ENCODE data around the gene STX3.
"Not testable (repeated sequence)": the region's sequence is repeated elsewhere in the genome, so short reads cannot be mapped to it uniquely, and the experiment has no call there.

STX3 gene

DNA sequence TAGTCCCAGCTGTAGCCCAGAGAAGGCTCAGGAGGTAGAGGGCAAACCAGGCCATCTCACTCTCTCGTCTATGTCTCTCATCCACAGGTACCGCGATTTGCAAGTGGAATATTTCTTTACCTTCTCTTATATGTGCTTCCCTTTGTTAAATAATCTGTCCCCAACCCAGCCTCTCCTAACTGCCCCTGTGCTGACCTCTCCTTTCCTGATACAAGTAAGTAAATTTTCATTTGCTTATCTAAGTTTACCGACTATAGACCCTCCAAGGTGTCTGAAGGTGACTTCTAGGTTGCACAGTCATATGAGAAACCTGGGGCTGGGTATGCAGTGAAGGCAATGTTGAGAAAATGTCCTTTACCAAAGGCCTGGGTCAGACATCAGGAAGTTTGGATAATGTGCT lies 90.2 kb downstream of the STX3 start, which contains the start of gene CBLIF:
TSS of gene CBLIF (minus strand) at position 101 of the 400 bp plus-strand sequence. CDS start at position 55, 46 bp downstream.
- no peak for DNase-seq

DNA sequence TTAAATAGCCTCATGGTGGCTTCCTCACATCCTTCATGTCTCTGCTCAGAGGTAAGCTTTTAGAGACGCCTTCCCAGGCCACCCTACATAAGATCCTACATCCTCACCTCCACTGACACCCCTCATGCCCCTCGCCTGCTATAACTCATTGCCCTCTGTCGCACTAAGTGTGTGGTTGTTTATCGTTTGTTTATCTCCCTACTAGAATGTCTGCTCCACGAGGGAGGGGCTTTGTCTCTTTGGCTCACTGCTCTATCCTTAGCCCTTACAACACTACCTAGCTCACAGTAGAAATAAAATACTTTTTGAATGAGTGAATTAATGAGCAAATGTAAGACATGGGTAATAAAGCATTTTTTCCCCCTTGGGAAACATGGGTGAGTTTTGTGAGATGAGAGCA lies 91.4 kb downstream of the STX3 start:
- no peak for DNase-seq

DNA sequence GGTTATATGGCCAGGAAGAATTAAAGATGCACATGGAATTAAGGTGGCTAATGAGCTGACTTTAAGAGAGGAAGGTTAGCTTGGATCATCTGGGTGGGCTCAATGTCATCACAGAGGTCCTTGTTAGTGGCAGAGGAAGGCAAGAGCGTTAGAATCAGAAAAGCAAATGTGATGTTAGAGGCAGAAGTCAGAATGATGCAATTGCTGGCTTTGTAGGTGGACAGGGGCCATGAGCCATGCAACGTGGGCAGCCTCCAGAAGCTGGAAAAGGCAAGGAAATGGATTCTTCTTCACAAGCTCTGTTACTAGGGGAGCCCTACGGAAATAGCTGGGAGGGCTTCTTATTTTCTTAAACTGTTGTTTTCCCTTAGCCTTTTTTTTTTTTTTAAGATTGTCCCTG lies 92.5 kb downstream of the STX3 start:
- DNase-seq, result no peak

GRCh38 chr11:59848439-59848838 lies 93.3 kb downstream of the STX3 start:
- not testable (repeated sequence) for DNase-seq

DNA sequence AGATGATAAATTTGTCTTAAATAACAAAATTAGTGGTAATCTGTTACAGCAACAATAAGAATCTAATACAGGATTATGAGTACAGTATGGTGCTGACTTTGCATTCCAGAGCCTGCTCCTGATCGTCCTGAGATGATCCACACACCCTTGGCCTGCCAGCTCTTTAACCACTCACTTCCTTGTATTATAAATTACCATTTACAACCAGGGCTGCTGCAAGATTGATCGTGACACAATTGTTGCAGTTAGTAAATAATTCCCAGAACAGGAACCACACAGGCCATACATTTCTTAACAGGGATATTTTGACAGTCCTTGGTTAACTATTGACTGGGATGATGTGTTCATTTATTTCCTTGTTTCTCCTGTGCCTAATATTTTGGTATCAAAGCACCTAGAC lies 94.0 kb downstream of the STX3 start:
- no peak for DNase-seq

DNA sequence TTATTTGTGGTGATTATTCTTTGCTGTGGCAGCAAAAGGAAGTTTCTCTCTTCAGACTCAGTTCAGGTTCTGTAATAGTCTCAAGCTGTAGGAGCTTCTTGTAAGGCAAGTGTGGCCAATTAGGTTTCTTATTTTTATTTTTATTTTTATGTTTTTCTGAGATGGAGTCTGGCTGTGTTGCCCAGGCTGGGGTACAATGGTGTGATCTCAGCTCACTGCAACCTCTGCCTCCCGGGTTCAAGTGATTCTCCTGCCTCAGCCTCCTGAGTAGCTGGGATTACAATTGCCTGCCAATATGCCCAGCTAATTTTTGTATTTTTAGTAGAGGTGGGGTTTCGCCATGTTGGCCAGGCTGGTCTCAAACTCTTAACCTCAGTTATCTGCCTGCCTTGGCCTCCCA lies 94.4 kb downstream of the STX3 start:
- not testable (repeated sequence) for DNase-seq

GRCh38 chr11:59851416-59851815 lies 96.2 kb downstream of the STX3 start:
- DNase-seq, result not testable (repeated sequence)

DNA sequence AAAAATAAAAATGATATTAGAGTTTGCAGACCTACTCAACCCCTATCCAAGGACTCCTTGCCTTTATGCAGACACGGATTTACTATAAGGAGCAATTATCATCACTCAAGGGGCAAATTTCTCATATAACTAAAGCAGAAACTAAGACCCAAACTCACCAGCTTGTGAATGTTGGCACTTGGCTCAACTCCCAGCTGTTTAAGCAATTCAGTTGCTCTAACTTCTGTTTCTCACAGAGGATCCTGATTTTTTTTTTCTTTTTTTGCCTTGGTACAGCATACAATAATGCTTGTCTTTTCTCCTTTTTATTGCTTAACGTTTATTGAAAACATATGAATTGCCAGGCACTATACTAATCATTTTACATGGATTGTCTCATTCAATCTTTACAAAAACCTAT lies 99.7 kb downstream of the STX3 start:
- no peak for DNase-seq

Data from activated CD4-positive, alpha-beta T cell treated with anti-CD3 and anti-CD28 coated beads, Interleukin-2, amount 50 U/mL, for 4 hours (primary cell).